Parathyroid adenoma (tissue), 2 donors: ENCODE results near the gene WNK2.

Experiments
- H2AFZ ChIP-seq: fragments of 300-600 bp; sonication (generic); one replicate; pipeline ENCODE4 v1.7.0; 2017; ENCODE audit warnings: antibody characterized with exemption, mild to moderate bottlenecking
- H3K27ac ChIP-seq: fragments of 300-600 bp; sonication (generic); one replicate; pipeline ENCODE4 v1.7.0; 2017
- H3K27me3 ChIP-seq: fragments of 300-600 bp; sonication (generic); one replicate; pipeline ENCODE4 v1.7.0; 2017; ENCODE audit warnings: low read length; ENCODE audit not compliant: control insufficient read depth, insufficient read depth
- H3K36me3 ChIP-seq: fragments of 300-600 bp; sonication (generic); one replicate; pipeline ENCODE4 v1.7.0; 2017; ENCODE audit warnings: low read length; ENCODE audit not compliant: control insufficient read depth, insufficient read depth
- H3K4me1 ChIP-seq: fragments of 300-600 bp; sonication (generic); one replicate; pipeline ENCODE4 v1.7.0; 2017; ENCODE audit warnings: control low read depth
- H3K4me2 ChIP-seq: fragments of 300-600 bp; sonication (generic); one replicate; pipeline ENCODE4 v1.7.0; 2017; ENCODE audit warnings: low read length
- H3K4me3 ChIP-seq: fragments of 300-600 bp; sonication (generic); one replicate; pipeline ENCODE4 v1.7.0; 2017; ENCODE audit warnings: low read depth, low read length
- H3K79me2 ChIP-seq: fragments of 300-600 bp; sonication (generic); one replicate; pipeline ENCODE4 v1.7.0; 2017; ENCODE audit warnings: control low read depth
- H3K9ac ChIP-seq: fragments of 300-600 bp; sonication (generic); one replicate; pipeline ENCODE4 v1.7.0; 2017; ENCODE audit warnings: mild to moderate bottlenecking
- H3K9me3 ChIP-seq: fragments of 300-600 bp; sonication (generic); one replicate; pipeline ENCODE4 v1.7.0; 2017; ENCODE audit warnings: low read length; ENCODE audit not compliant: control insufficient read depth
- CTCF ChIP-seq: fragments of 300-600 bp; sonication (generic); IDR thresholded peaks from one replicate; pipeline ENCODE4 v1.7.0; 2017; ENCODE audit warnings: antibody characterized with exemption, mild to moderate bottlenecking
- donor health status: primary hyperparathyroidism.

The WNK2 gene

GRCh38 chr9:93245437-93245970 is 61.6 kb downstream of the WNK2 start:
- Histone ChIP-seq H3K9ac (no peak overlapping the region), H3K4me3 (no peak overlapping the region), H3K27ac (no peak overlapping the region), H3K36me3 (no peaks in the 10 kb centered on the region), H3K9me3 (no peaks in the 10 kb centered on the region), H3K79me2 (no peaks in the 10 kb centered on the region), H3K4me1 (no peaks in the 10 kb centered on the region), H3K27me3 (no peaks in the 10 kb centered on the region), H2AFZ (no peak overlapping the region), H3K4me2 (no peak overlapping the region)
- no peak for TF ChIP-seq CTCF

GRCh38 chr9:93246111-93246510 is 62.2 kb downstream of the WNK2 start:
- no peaks in the 10 kb centered on the region for H3K36me3 ChIP-seq
- H3K27me3 ChIP-seq, result no peaks in the 10 kb centered on the region
- H3K27ac ChIP-seq, result no peak overlapping the region
- H3K4me3 ChIP-seq, result no peak overlapping the region
- H3K9ac ChIP-seq, result no peak overlapping the region
- H3K4me2 ChIP-seq, result no peak overlapping the region
- no peaks in the 10 kb centered on the region for H3K4me1 ChIP-seq
- H3K79me2 ChIP-seq, result no peaks in the 10 kb centered on the region
- H3K9me3 ChIP-seq, result no peaks in the 10 kb centered on the region
- no peak for TF ChIP-seq CTCF
- no peak overlapping the region for H2AFZ ChIP-seq

- Histone ChIP-seq H3K27ac (no peak overlapping the region), H3K4me3 (no peak overlapping the region), H3K27me3 (no peaks in the 10 kb centered on the region), H2AFZ (no peak overlapping the region), H3K79me2 (no peaks in the 10 kb centered on the region), H3K4me1 (no peaks in the 10 kb centered on the region), H3K4me2 (no peak overlapping the region), H3K9me3 (no peaks in the 10 kb centered on the region), H3K9ac (no peak overlapping the region), H3K36me3 (no peaks in the 10 kb centered on the region)
- no peak for TF ChIP-seq CTCF
These were observed 62.6 kb downstream of the WNK2 start for GRCh38 chr9:93246526-93246925.

DNA sequence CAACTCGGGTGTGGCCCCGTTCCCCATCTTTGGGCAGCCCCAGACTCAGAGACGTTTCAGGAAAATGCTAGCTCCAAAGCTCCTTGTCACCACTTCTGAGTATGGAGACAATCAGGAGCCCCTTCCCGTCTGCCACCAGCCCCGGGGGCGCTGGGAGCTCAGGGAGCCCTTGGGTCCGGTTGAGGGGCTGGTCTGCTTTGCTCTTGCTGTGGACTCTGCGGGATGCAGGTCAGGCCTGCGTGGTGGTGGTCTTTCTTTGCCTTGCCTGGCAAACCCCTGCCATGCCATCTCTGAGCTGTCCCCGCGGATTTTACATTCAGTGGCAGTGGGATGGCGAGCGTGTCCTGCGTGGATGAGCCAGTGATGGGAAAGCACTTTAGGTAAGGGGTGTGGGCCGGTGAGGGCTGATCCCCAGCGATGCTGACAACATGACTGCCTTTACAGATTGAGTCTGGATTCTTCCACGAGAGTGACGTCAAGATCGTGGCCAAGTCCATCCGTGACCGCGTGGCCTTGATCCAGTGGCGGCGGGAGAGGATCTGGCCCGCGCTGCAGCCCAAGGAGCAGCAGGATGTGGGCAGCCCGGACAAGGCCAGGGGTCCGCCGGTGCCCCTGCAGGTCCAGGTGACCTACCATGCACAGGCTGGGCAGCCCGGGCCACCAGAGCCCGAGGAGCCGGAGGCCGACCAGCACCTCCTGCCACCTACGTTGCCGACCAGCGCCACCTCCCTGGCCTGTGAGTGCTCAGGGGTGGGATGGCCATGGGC is 63.3 kb downstream of the WNK2 start:
- Histone ChIP-seq H2AFZ (no peak overlapping the region), H3K27me3 (no peaks in the 10 kb centered on the region), H3K79me2 (no peaks in the 10 kb centered on the region), H3K4me3 (no peak overlapping the region), H3K36me3 (no peaks in the 10 kb centered on the region), H3K27ac (no peak overlapping the region), H3K9ac (no peak overlapping the region), H3K4me1 (no peaks in the 10 kb centered on the region), H3K4me2 (no peak overlapping the region), H3K9me3 (no peaks in the 10 kb centered on the region)
- no peak for TF ChIP-seq CTCF

DNA sequence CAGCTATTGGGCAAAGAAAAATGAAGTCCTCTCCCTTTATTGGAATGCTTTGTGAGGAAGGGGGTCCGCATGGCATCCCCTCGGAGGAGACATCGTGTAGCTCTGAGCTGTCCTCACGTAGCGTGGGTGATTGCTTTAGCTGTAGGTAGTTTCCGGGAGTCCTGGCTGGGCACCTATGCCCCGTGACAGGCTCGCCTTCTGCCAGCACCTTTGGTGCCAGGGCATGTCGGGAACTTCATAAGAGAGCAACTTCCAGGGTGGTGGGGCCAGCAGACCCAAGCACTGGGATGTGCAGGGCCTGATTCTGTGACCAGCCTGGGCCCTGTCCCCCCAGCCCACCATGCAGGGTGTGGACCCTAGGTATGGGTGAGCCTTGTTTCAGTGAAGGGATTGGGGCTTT is 64.0 kb downstream of the WNK2 start:
- Histone ChIP-seq H3K4me1 (no peaks in the 10 kb centered on the region), H3K4me3 (no peak overlapping the region)

More for the DNA sequence above, 64.0 kb downstream of the WNK2 start:
- Histone ChIP-seq H2AFZ (no peak overlapping the region), H3K27me3 (no peaks in the 10 kb centered on the region), H3K9ac (no peak overlapping the region), H3K79me2 (no peaks in the 10 kb centered on the region), H3K27ac (no peak overlapping the region), H3K36me3 (no peaks in the 10 kb centered on the region), H3K4me2 (no peak overlapping the region), H3K9me3 (no peaks in the 10 kb centered on the region)
- TF ChIP-seq CTCF, result no peak
